ENCODE data around the gene CSRNP2. TPM values are rescaled to one million over a fixed set of nuclear protein-coding genes. Genes with fewer than 3 reads are reported as not detected.

Gene CSRNP2
- total and polyA plus RNA-seq, 2 donors (not counting 3 experiments of a cell fraction or from before 2014, with no cell fraction given): 24.2 to 49.7 TPM

- no TSS peak for BruUV-seq (replicated peaks)
Observed at GRCh38 chr12:51126297-51126696, 42.9 kb upstream of the CSRNP2 start.

More at GRCh38 chr12:51126297-51126696, 42.9 kb upstream of the CSRNP2 start:
- H3K4me1 ChIP-seq (ENCODE audit: control insufficient read depth, extremely low read depth, insufficient read depth, low read length): no peaks in the 10 kb centered on the region
- H3K4me2 ChIP-seq (ENCODE audit: insufficient read depth, low read length): no peak overlapping the region
- no peak overlapping the region for H3K4me3 ChIP-seq (replicated peaks in 1 of 3; ENCODE audit: insufficient read depth in 1 of 3, low read depth in 1 of 3, low read length in 3 of 3)
- no peaks in the 10 kb centered on the region for H3K79me2 ChIP-seq (ENCODE audit: control insufficient read depth, insufficient read depth, low read length)
- intact Hi-C loops (cut with micrococcal nuclease): no loop called here
- H3K9me1 ChIP-seq (replicated peaks; ENCODE audit: control insufficient read depth, extremely low read depth, insufficient read depth, low read length): no peaks in the 10 kb centered on the region
- no peak overlapping the region for H3K9ac ChIP-seq (replicated peaks; ENCODE audit: extremely low read depth, insufficient read depth, low read length)
- TF ChIP-seq JUN (IDR thresholded peaks at IDR 0.05; ENCODE audit: borderline replicate concordance, insufficient read depth, insufficient read length, low read depth) (no peak), POLR2AphosphoS5 (IDR thresholded peaks at IDR 0.05; ENCODE audit: insufficient read depth, low read depth, low read length) (no peak), GATA2 (IDR thresholded peaks at IDR 0.05; ENCODE audit: insufficient read depth, insufficient read length, low read depth, low read length) (no peak), FOS (IDR thresholded peaks at IDR 0.05; ENCODE audit: borderline replicate concordance, insufficient read depth, low read length) (no peak), MYC (IDR thresholded peaks at IDR 0.05; ENCODE audit: low read depth, low read length) (no peak), EZH2 (IDR thresholded peaks at IDR 0.05; ENCODE audit: borderline replicate concordance, low read depth, low read length, severe bottlenecking) (no peak), POLR2A (IDR thresholded peaks at IDR 0.05; ENCODE audit: low read depth, low read length) (no peak)
- TF ChIP-seq, protein P1, sequence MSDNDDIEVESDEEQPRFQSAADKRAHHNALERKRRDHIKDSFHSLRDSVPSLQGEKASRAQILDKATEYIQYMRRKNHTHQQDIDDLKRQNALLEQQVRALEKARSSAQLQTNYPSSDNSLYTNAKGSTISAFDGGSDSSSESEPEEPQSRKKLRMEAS (IDR thresholded peaks at IDR 0.05; ENCODE audit: insufficient read depth, insufficient read length): no peak
- TF ChIP-seq, protein P2, sequence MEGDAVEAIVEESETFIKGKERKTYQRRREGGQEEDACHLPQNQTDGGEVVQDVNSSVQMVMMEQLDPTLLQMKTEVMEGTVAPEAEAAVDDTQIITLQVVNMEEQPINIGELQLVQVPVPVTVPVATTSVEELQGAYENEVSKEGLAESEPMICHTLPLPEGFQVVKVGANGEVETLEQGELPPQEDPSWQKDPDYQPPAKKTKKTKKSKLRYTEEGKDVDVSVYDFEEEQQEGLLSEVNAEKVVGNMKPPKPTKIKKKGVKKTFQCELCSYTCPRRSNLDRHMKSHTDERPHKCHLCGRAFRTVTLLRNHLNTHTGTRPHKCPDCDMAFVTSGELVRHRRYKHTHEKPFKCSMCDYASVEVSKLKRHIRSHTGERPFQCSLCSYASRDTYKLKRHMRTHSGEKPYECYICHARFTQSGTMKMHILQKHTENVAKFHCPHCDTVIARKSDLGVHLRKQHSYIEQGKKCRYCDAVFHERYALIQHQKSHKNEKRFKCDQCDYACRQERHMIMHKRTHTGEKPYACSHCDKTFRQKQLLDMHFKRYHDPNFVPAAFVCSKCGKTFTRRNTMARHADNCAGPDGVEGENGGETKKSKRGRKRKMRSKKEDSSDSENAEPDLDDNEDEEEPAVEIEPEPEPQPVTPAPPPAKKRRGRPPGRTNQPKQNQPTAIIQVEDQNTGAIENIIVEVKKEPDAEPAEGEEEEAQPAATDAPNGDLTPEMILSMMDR (IDR thresholded peaks at IDR 0.05; ENCODE audit: extremely low read depth in 1 of 2, insufficient read depth in 1 of 2, low read depth in 1 of 2, low read length in 2 of 2): no peak
- ChIA-PET CTCF (no interaction called here), POLR2A (interaction anchor here (0.6 kb wide), 1 partner anchor 194 kb away, joined by 5 read pairs; no protein-coding TSS in a partner anchor)
- H4K20me1 ChIP-seq (replicated peaks; ENCODE audit: control insufficient read depth, extremely low read depth, insufficient read depth, low read length): no peaks in the 10 kb centered on the region
- H3K27ac ChIP-seq (ENCODE audit: insufficient read depth, low read depth, low read length): no peak overlapping the region
- H3K27me3 ChIP-seq (ENCODE audit: control insufficient read depth in 2 of 2, insufficient read depth in 2 of 2, low read length in 2 of 2): no peaks in the 10 kb centered on the region
- dilution Hi-C loops (cut with MboI; ENCODE audit: extremely low pct_ligation_motif_present, low sequenced_read_pairs): no loop called here
- H3K9me3 ChIP-seq (replicated peaks; ENCODE audit: control insufficient read depth, insufficient read depth, low read length): no peaks in the 10 kb centered on the region
- H2AFZ ChIP-seq (ENCODE audit: low read depth, low read length): no peak overlapping the region
- peaks cover 4 to 6% of the 10 kb centered on the region in 2 experiments for H3K36me3 ChIP-seq (ENCODE audit: control insufficient read depth in 2 of 2, extremely low read depth in 1 of 2, insufficient read depth in 2 of 2, low read length in 2 of 2)
- DNase-seq (ENCODE audit: low read depth, low spot score): no peak
- no peak for FAIRE-seq
